Keratinocyte (primary cell): Measurements from ENCODE around the gene WFIKKN1. TPM values are rescaled to one million over a fixed set of nuclear protein-coding genes. Genes with fewer than 3 reads are reported as not detected.

Experiments used
- DNase-seq: peaks from one replicate; pipeline ENCODE4 v3.0.0-alpha.2; 2011; ENCODE audit warnings: low read depth, missing footprints, low spot score
- FAIRE-seq: peaks from 2 replicates; lab custom pipeline; 2011; peaks lifted over from hg19 to GRCh38; lab: Jason Lieb, UNC
- H2AFZ ChIP-seq: 2 replicates; pipeline ENCODE4 v1.6.0; 2012; ENCODE audit warnings: low read length, control low read depth, inconsistent platforms; ENCODE audit not compliant: control insufficient read depth
- H3K27ac ChIP-seq: 2 replicates; pipeline ENCODE4 v1.5.1; 2011; ENCODE audit warnings: low read length; ENCODE audit not compliant: control insufficient read depth, insufficient read depth
- H3K27me3 ChIP-seq: 3 replicates; pipeline ENCODE4 v1.6.0; 2011; ENCODE audit warnings: low read length; ENCODE audit not compliant: control insufficient read depth, insufficient read depth; ENCODE audit errors: extremely low read depth
- H3K36me3 ChIP-seq, 2 experiments: 2 replicates in 1 of 2; 3 replicates in 1 of 2; pipeline ENCODE4 v1.5.1; 2011; ENCODE audit warnings: low read length in 2 of 2, mild to moderate bottlenecking in 1 of 2; ENCODE audit not compliant: control insufficient read depth in 2 of 2, insufficient read depth in 2 of 2; ENCODE audit errors: extremely low read depth in 1 of 2
- H3K4me1 ChIP-seq: 3 replicates; pipeline ENCODE4 v1.5.1; 2011; ENCODE audit warnings: low read length; ENCODE audit not compliant: control insufficient read depth, insufficient read depth; ENCODE audit errors: extremely low read depth
- H3K4me2 ChIP-seq: 3 replicates; pipeline ENCODE4 v1.6.0; 2011; ENCODE audit warnings: low read depth, low read length; ENCODE audit not compliant: control insufficient read depth, insufficient read depth; ENCODE audit errors: extremely low read depth
- H3K4me3 ChIP-seq, 3 experiments: fragments of 200-600 bp in 1 of 3; sonication (generic) in 1 of 3; 2 replicates in 2 of 3; 3 replicates in 1 of 3; pipeline ENCODE4 v1.5.1; 2011 to 2016; ENCODE audit warnings: low read length in 3 of 3, mild to moderate bottlenecking in 3 of 3, control low read depth in 2 of 3, inconsistent platforms in 1 of 3, low read depth in 1 of 3, mixed read lengths in 1 of 3, mixed run types in 1 of 3, moderate library complexity in 1 of 3; ENCODE audit not compliant: control insufficient read depth in 2 of 3, insufficient read depth in 2 of 3; ENCODE audit errors: extremely low read depth in 1 of 3
- H3K79me2 ChIP-seq: 2 replicates; pipeline ENCODE4 v1.6.0; 2012; ENCODE audit warnings: low read length; ENCODE audit not compliant: control insufficient read depth, insufficient read depth
- H3K9ac ChIP-seq: 3 replicates; pipeline ENCODE4 v1.6.0; 2011; ENCODE audit warnings: low read length; ENCODE audit not compliant: control insufficient read depth, insufficient read depth; ENCODE audit errors: extremely low read depth
- H3K9me1 ChIP-seq: 3 replicates; pipeline ENCODE4 v1.6.0; 2011; ENCODE audit warnings: low read length; ENCODE audit not compliant: control insufficient read depth, insufficient read depth; ENCODE audit errors: extremely low read depth
- H3K9me3 ChIP-seq: 2 replicates; pipeline ENCODE4 v1.5.1; 2012; ENCODE audit warnings: low read depth, low read length; ENCODE audit not compliant: control insufficient read depth
- H4K20me1 ChIP-seq: 3 replicates; pipeline ENCODE4 v1.6.0; 2011; ENCODE audit warnings: low read length; ENCODE audit not compliant: control insufficient read depth, insufficient read depth; ENCODE audit errors: extremely low read depth
- EZH2 ChIP-seq: IDR thresholded peaks from one replicate; pipeline ENCODE4 v1.6.1; 2012; ENCODE audit warnings: inconsistent platforms, mild to moderate bottlenecking, low read length, moderate library complexity
- dilution Hi-C: fragments of 300-500 bp; cut with MboI; formaldehyde crosslinking; loops from one replicate; pipeline ENCODE4 v1.7.0; 2020; ENCODE audit warnings: low sequenced_read_pairs; ENCODE audit not compliant: extremely low pct_ligation_motif_present
- polyA plus RNA-seq, 5 experiments: library from polyadenylated mRNA; depleted of rRNA in 3 of 5; stranded (reverse) in 3 of 5; stranded (forward) in 1 of 5; unstranded in 1 of 5; fragments of >200 nt; gene quantifications; 1 replicate in 1 of 5; 2 replicates in 3 of 5; 3 replicates in 1 of 5; pipeline versions ENCODE4 v1.2.1 to v1.2.3, GENCODE V29; 2011 to 2012; ENCODE audit warnings: missing spikeins in 2 of 5, low read depth in 1 of 5, low replicate concordance in 1 of 5
- TF ChIP-seq, protein P1 (sequence below), 3 experiments: IDR thresholded peaks in 1 of 3; conservative IDR thresholded peaks in 1 of 3; optimal IDR thresholded peaks in 1 of 3; 2 replicates in 2 of 3; 3 replicates in 1 of 3; pipeline versions ENCODE3 to v1.5.1; 2011; ENCODE audit warnings: low read length in 3 of 3, mild to moderate bottlenecking in 3 of 3, moderate library complexity in 2 of 3, control low read depth in 1 of 3, inconsistent platforms in 1 of 3; ENCODE audit not compliant: insufficient read depth in 2 of 3; ENCODE audit errors: extremely low read depth in 1 of 3

Gene WFIKKN1
- polyA plus RNA-seq, 1 donor (not counting 4 experiments of a cell fraction or from before 2014, with no cell fraction given), result not detected

DNA sequence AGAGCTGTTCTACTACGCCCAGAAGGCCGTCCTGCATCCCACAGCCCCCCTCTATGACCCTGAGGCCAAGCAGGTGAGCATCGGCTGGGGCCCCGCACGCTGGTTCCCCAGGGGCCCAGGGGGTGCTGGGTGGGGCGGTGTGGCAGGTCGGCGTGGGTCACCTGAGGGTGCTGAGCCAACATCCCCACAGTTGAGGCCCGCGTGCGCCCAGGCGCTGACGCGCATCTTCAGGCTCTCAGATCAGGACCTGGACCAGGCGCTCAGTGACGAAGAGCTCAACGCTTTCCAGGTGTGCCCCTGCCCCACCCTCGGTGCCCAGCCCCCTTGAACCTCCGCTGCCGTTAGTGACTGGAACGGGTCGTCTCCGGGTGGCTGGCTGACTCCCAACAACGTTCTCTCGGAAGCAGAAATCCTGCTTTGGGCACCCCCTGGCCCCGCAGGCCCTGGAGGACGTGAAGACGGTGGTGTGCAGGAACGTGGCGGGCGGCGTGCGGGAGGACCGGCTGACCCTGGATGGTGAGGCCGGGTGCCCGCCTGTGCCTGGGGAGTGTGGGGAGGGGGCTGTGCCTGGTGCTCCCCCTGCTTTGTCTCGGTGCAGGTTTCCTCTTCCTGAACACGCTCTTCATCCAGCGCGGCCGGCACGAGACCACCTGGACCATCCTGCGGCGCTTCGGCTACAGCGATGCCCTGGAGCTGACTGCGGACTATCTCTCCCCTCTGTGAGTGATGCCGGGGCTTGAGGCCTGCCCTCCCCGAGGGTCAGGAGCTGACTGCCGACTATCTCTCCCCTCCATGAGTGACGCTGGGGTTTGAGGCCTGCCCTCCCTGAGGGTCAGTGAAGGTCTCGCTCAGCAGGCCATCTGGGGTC, 39.9 kb downstream of the WFIKKN1 start:
- FAIRE-seq, result no peak
- Histone ChIP-seq H3K27ac (no peak overlapping the region), H3K36me3 (peaks cover 18 to 33% of the 10 kb centered on the region in 2 experiments), H3K9me3 (no peaks in the 10 kb centered on the region), H3K4me3 (no peak overlapping the region), H3K4me1 (peaks cover 14% of the 10 kb centered on the region), H3K9me1 (no peaks in the 10 kb centered on the region), H4K20me1 (no peaks in the 10 kb centered on the region), H3K79me2 (peaks cover 28% of the 10 kb centered on the region), H2AFZ (no peak overlapping the region), H3K9ac (no peak overlapping the region), H3K27me3 (no peaks in the 10 kb centered on the region), H3K4me2 (no peak overlapping the region)
- dilution Hi-C loops, result no loop called here
- DNase-seq, result no peak
- TF ChIP-seq EZH2, result no peak
- TF ChIP-seq, protein P1, sequence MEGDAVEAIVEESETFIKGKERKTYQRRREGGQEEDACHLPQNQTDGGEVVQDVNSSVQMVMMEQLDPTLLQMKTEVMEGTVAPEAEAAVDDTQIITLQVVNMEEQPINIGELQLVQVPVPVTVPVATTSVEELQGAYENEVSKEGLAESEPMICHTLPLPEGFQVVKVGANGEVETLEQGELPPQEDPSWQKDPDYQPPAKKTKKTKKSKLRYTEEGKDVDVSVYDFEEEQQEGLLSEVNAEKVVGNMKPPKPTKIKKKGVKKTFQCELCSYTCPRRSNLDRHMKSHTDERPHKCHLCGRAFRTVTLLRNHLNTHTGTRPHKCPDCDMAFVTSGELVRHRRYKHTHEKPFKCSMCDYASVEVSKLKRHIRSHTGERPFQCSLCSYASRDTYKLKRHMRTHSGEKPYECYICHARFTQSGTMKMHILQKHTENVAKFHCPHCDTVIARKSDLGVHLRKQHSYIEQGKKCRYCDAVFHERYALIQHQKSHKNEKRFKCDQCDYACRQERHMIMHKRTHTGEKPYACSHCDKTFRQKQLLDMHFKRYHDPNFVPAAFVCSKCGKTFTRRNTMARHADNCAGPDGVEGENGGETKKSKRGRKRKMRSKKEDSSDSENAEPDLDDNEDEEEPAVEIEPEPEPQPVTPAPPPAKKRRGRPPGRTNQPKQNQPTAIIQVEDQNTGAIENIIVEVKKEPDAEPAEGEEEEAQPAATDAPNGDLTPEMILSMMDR (optimal IDR thresholded peaks at IDR 0.05 in 1 of 3, IDR thresholded peaks at IDR 0.05 in 1 of 3, conservative IDR thresholded peaks at IDR 0.05 in 1 of 3; ENCODE audit: extremely low read depth in 1 of 3, insufficient read depth in 2 of 3, low read length in 3 of 3), result no peak

DNA sequence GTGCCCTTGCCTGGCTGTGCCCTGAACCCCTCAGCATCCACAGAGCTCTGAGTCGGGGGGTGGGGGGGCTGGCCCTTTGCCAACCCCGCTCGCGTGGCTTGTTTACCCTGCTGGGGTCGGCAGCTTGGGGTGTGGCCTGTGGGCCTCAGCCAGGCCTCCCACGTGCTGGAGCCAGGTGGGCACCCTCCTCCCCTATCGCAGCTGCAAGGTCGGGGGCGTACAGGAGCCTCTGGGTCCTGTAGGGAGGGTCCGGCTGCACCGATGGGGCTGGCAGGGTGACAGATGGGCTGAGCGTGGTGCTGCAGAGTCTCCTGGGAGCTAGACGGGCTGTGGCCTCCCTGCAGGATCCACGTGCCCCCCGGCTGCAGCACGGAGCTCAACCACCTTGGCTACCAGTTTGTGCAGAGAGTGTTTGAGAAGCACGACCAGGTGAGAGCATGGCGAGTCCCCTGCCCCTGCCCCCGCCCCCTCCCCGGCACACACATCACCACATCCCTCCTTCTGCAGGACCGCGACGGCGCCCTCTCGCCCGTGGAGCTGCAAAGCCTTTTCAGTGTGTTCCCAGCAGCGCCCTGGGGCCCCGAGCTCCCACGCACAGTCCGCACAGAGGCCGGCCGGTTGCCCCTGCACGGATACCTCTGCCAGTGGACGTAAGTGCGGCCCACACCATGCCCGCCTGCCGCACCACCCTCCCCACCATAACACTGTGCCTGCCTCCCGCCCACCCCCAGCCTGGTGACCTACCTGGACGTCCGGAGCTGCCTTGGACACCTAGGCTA, 40.8 kb downstream of the WFIKKN1 start:
- FAIRE-seq (no peak), DNase-seq (no peak)
- Histone ChIP-seq H2AFZ (no peak overlapping the region), H3K79me2 (peaks cover 28% of the 10 kb centered on the region), H3K27ac (no peak overlapping the region), H3K4me1 (peaks cover 20% of the 10 kb centered on the region), H3K9ac (no peak overlapping the region), H4K20me1 (no peaks in the 10 kb centered on the region), H3K9me3 (no peaks in the 10 kb centered on the region), H3K9me1 (no peaks in the 10 kb centered on the region), H3K4me3 (no peak overlapping the region), H3K4me2 (no peak overlapping the region), H3K27me3 (no peaks in the 10 kb centered on the region), H3K36me3 (peaks cover 18 to 33% of the 10 kb centered on the region in 2 experiments)
- TF ChIP-seq, protein P1 (optimal IDR thresholded peaks at IDR 0.05 in 1 of 3, IDR thresholded peaks at IDR 0.05 in 1 of 3, conservative IDR thresholded peaks at IDR 0.05 in 1 of 3; ENCODE audit: extremely low read depth in 1 of 3, insufficient read depth in 2 of 3, low read length in 3 of 3), result no peak
- no peak for TF ChIP-seq EZH2
- dilution Hi-C loops, result no loop called here
